CD4-positive, alpha-beta T cell treated with Interleukin-15 for 1 hour (primary cell): Measurements from ENCODE around the gene YBEY.
A peak's percentile ranks its signal among the peaks of the same experiment; 100 is the strongest.

ENCODE experiments used
- DNase-seq: peaks from one replicate; pipeline ENCODE4 v3.0.0-alpha.2; 2020

YBEY gene

DNA sequence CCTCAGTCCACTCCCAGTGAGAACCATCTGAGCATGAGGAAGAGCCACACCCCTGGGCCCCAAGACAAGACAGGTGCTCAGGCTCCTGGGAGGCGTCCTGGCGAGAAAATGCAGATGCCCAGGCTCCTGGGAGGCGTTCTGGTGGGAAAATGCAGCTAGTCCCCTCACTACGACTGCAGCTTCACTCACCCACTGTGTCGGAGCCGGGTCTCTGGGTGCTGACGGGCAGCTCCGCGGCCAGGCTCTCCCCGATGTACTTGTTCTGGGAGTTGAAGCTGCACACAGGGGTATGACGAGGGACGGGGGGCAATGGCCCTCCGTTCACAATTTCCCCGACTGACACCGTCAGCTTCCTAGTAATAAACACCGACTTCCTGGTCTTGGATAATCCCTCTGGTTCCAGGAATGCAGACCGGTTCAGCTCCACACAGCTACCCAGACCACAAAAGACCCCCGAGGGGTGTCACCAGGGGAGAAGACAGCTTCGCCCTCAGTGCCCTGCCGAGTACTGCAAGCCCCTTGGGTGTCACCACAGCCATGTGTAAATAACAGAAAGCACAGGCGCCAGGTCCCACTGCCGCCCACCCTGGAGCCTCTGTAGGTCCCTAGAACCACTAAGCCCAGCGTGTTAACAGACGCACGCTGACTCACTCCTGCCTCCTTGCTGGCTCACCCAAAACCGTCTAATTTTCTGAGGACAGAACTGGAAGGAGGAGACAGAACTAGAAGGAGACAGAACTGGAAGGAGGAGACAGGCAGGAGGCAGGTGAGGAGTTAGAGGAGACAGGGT is 20.2 kb upstream of the YBEY start:
- no peak for DNase-seq

DNA sequence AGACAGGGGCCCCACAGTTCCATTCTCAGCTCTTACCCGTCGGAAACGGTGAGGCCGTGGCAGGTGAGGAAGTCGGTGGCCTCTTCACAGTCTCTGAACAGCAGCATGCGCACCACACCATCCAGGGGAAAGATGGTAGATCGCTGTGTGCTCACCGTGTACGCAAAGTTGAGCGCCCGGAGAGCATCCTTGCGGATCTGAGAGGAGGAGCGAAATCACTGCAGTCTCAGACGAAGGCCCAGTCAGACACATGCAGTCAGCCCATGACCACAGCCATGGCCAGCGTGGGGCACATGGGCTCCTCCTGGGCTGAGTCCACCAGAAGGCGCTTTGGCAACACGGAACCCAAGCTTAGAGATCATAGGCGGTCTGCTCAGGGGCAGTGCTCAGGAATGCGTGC is 19.2 kb upstream of the YBEY start:
- no peak for DNase-seq

DNA sequence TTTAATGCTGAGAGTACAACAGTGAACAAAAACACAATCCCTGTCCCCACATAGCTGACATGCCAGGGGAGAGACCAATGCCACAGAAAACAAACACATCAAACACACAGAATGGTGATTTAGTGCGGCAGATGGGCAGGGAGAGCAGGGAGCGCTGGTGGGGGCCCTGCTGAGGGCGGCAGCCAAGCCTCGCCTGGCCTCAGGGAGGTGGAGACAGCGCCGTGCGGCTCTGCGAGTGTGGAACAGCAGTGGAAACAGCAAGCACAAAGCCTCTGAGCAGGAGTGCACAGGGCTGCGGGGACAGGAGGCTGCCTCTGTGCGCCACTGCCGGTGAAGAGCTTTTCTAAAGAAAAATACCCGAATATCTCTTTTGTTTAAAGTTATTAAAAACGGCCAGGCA is 17.8 kb upstream of the YBEY start:
- no peak for DNase-seq

DNA sequence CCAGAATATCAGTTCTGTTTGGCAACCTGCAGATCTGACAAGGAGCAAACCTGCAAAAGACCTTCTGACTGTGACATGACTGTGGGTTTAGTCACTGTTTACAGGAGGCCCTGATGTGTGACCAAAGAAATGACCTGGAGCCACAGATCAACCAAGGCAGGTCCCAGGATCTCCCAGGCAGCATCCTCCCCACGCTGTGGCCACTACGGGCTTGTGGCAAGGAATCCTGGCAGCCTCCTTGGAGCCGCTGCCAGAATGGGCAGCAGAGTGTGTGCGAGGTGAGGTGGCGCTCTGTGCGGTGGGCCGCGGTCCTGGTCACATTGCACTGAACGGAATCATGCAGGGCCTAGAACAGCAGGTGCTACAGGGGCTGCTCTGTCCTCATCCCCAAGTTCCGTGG is 16.7 kb upstream of the YBEY start:
- DNase-seq, result no peak

DNA sequence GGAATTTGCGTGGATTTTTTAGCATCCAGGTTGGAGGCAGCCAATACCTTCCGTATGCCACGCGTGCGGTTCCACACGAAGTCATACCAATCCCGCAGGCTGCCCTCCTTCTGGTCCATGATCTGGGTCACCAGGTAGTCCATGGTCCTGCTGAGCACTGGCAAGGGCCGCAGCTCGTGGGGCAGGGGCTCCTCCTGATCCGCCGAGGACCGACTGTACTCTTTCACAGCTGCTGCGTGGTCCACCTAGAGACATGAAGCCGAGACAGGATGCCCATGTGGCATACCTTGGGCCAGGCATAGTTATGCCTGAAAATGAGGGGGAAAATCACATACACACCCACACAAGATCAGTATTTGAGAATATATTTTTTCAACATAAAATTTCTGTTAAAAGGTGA is 12.8 kb upstream of the YBEY start:
- no peak for DNase-seq

DNA sequence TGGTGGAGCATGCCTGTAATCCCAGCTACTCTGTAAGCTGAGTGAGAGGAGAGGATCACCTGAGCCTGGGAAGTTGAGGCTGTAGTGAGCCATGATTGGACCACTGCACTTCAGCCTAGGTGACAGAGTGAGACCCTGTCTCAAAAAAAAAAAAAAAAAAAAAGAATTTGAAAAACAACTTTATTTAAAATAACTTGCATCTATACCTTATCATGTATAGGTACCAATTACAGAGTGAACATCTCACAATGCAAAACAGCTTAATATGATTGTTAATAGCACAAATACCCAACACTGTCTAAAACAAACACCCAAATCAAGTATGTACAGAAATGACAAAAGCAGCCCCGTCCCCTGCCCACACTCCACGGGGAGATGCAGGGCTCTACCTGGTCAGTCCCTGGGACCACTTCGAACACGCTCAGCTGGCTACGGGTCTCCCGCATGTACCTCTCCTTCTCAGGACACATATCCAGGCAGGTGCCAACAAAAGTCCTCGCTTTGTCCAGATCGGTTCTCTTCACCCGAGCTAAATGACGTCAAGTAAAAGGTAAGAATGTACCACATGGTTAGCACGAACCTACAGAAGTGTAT is 11.2 kb upstream of the YBEY start:
- DNase-seq, result no peak

DNA sequence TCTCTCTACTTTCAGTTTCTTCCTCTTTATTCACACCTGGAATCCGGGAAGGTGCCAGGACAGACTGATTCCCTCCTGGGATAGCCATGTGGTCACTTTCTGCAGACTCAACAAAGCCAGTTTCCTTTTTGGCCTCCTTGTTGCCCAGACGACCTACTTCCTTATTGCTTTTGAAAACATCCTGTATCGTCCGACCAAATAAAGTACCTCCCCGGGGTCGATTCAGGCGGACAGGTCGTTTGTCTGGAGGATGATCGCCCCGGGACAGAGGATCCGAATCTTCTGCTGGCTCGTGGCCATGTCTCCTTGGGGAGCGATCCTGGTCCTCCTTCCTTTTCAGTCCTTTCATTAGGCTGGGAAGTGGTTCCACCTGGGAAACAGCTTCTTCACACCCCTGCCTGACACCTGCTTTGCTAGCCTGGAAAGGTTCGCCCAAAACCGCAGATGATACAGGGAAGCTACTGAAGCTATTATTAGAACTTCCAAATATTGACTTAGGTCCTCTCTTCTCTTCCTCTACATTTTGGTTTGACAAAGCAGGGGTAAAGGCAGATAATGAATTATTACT is 2.0 kb upstream of the YBEY start:
- DNase-seq, result no peak

DNA sequence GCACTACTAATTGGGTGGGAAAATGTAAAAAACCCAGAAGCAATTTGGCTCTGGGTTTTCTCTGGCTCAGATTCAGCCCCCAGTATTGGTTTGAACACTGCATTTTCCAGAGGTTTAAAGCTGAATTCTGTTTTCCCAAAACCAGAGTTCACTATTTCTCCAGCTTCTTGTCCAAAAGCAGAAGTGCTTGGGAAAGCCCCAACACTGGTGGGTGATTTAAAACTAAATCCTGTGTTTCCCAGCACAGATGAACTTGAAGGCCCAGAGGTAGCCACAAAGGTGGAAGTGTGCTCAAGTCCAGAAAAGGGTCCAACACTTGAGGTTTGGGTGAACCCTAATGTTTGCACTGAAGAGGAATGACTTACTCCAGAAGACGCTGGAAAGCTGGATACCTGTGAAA is 1.4 kb upstream of the YBEY start:
- no peak for DNase-seq

DNA sequence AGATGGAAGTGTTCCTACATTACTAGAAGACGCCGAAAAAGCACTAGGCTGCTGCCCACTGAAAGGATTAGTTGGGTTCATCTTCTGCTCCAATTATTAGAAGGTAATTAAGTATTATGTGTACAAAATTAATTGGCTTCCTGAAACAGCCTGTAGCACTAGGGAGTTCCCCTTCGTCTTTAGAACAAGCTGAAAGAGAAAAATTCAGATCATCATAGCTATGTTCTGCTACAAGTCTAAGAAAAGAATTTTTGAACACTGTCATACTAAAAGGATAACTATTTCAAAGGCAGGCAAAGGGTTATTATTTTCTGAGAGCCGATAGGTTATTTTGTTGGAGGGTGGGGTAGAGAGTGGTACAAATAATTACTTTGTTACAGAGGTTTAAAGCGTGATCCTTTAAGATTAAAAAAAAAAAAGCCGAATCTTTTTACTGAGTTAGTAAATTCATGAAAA is 908 bp upstream of the YBEY start, which contains the start of gene MCM3AP:
MCM3AP (minus strand) TSS at position 406 of the 456 bp plus-strand sequence; CDS start at position 81, 325 bp downstream.
- no peak for DNase-seq

DNA sequence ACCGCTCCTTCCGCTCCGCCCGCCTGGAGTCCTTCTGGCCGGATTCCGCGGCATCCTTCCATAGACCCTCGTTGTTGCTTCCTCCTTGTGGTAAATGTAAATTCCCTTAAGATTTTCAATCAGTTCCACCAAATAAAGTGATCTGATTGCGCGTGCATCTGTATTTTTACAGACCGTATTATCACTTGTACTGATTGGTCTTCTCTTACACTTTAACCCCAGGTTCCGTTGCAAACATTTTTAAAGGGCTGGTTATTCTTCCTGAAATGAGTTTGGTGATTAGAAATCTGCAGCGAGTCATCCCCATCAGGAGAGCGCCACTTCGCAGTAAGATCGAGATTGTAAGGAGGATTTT is 483 bp downstream of the YBEY start:
- no peak for DNase-seq

DNA sequence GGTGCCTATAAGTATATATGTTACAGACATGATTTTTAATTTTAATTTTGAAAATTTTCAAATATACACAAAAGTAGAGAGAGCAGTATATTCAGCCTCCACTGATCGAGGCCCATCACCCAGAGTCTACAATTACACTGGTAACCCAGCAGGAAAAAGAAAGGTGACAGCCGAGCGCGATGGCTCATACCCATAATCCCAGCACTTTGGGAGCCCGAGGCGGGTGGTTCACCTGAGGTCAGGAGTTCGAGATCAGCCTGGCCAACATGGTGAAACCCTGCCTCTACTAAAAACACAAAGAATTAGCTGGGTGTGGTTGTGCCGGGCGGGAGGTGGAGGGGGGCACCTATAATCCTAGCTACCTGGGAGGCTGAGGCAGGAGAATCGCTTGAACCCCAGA is 1.4 kb downstream of the YBEY start:
- DNase-seq, result no peak

DNA sequence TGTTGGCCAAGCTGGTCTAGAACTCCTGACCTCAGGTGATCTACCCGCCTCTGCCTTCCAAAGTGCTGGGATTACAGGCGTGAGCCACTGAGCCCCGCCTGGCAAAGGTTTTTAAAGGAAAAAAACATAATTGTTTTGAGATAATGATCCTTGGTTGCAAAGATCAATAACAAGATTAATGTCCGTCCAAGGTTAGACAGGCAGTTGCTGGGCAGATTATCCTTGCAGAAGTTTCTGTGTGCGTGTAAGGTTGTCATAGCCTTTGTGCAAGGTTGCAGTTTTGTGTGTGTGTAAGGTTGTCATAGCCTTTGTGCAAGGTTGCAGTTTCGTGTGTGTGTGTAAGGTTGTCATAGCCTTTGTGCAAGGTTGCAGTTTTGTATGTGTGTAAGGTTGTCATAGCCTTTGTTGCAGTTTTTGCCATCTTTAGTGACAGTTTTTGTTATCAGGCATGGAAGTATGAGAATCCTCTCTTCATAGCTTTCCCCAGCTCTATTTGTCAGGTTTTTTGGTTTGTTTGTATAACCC is 3.6 kb downstream of the YBEY start:
- no peak for DNase-seq

DNA sequence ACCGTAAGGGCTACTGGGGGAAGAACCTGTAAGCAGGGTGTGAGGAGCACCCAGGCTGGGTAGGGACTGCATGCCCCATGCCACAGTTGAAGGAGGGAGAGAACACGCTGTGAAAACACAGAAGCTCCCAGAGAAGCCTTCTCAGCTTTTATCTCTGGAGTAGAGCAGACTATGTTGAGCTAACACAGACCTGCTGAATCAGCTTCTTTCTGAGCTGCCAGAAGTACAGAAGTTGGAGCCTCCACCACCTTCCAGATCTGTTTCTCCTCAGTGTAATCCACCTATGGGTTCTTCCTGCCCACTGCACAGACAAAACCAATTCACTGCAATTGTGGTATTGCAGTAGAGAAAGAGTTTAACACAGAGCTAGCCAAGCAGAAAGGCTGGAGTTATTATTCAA is 5.4 kb downstream of the YBEY start:
- no peak for DNase-seq

DNA sequence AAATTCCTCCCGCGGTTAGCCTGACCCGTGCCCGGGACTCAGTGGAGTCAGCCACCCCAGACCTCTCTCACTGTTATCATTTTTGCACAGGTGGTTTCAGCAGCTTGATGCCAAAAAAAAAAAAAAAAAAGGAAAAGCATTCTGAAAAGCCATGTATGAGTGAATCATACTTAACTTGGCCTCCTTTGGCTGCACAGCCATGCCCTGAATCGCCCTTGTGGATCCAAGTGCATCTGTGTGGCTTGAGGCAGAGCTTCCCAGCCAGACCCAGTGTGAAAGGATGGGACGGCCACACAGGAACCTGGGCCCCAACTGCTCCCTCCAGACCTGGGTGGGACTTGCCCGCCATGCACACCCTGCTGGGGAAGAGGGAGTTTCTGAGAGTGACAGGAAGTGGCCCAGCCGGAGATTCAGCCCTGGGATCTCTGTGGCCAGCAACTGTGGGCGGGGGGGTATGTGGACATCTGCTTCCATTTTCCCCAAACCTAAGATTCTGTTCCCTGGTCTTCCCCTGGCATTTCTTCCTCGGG is 8.6 kb downstream of the YBEY start:
- no peak for DNase-seq

DNA sequence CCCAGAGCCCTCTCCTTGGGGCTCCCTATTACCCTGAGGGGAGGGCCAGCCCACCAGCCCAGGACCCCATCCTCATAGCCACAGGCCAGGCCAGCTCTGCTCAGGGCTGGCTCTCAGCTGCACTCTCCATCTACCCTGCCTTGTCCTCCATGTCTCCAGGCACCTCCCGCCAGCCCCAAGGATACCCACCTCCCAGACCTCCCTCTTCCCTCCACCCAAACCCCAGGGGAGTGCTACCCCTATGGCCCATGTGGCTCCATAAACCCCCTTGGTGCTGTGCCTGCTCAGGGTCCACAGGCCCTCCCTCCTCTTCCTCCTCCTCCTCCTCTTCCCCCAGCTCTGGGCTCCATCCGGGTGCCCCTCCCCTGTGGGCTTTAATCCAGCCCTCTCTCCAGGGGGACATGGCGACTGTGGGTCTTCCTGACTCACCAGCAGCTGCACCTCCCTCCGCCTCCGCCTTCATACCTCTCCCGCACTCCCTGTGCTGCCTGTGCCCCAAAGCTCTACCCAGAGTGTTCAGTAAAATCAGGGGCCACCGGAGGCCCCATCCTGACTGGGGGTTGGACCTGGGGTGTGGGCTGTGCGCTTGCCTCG is 9.1 kb downstream of the YBEY start:
- no peak for DNase-seq

DNA sequence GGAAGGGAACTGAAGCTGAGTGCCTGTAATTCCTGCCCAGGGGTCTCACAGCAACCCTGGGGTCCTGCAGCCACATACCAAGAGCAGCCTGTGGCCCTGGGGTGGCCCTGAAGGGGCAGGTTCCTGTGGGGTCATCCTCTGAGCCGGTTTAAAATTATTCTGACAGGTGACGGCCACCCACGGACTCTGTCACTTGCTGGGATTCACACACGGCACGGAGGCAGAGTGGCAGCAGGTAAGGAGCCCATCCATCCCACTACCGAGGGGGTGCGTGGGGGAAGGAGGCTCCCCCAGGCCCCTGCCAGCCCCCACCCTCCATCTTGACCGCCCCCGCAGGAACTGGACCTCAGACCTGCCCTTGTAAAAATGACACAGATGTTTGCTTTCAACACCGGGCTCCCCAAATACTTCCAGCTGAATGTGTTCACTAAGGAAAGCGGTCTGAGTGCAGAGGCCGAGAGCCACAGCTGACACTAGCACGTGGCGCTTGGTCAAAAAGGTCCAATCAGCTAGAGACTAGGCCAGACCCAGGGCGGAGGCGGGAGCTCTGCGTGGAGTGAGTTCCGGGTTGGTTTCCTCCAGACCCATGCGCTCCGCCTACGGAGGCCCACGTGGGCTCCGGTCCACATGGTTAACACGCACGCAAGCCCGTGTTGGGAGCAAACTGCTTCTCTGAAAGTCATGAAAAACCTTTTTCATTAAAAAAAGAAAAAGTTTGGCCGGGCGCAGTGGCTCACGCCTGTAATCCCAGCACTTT is 10.0 kb downstream of the YBEY start:
- peak; percentile 67 for DNase-seq

DNA sequence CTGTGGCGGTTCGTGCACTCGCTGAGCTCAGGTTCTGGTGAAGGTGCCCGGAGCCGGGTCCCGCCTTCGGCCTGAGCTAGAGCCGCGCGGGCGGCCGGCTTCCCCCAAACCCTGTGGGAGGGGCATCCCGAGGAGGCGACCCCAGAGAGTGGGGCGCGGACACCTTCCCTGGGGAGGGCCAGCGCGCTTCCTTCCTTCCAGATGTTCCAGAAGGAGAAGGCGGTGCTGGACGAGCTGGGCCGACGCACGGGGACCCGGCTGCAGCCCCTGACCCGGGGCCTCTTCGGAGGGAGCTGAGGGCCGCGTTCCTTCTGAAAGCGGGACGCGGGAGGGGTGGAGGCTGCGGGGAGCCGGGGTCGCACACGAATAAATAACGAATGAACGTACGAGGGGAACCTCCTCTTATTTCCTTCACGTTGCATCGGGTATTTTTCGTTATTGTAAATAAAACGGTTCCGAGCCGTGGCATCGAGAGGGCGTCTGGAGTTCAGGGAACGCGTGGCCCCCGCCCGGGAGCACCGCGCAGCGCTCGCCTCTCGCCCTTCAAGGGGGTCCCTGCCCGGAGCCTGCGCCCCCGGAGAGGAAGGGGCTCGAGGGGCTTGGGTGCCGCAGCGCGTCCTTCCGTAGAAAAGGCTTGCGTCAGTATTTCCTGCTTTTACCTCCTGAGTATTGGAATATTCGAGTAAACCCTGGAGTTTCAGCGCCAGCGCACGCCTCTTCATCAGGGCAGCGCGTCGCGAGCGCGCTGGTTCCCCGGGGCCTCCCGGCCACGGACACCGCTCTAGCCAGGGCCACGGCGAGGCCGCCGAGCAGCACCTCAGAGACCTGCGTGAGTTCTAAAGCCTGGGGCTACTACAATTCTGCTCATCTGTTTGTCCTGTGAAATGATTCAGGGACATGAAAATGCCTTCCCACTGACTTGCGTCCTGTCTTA is 11.5 kb downstream of the YBEY start:
- no peak for DNase-seq

DNA sequence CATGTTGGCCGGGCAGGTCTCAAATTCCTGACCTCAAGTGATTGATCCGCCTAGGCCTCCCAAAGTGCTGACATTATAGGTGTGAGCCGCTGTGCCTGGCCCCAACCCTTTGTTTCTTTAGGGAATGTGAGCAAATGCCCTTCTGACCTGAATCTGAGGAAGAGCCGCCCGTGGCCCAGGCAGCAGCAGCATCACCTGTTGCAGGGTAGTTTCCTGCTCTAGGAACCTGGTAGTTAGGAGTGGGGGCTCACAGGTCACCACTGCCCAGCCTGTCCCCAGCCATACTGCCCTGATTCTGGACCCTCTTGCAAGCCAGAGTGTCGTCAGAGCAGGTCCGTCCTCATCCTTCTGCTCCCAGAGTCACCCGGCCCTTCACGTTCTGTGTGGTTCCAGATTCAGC is 13.0 kb downstream of the YBEY start:
- DNase-seq, result no peak

DNA sequence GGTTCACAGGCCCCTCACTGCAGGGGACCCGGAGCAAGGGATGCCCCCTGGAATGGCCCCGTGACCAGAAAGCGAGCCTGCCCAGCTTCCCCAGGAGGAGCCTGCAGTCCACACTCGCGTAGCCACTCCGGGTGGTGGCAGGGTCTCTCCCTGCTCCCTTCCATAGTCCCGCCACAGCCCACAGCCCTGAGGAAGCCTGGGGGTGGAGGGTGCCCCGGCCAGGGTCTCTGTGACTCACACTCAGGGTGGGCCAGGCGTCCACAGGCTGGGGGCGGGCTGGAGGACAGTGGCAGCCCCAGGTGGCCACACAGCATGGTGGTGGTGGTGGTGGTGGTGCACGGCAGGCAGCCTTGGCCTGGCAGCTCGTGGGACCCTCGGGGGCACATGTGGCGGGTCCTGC is 15.6 kb downstream of the YBEY start:
- DNase-seq, result no peak

DNA sequence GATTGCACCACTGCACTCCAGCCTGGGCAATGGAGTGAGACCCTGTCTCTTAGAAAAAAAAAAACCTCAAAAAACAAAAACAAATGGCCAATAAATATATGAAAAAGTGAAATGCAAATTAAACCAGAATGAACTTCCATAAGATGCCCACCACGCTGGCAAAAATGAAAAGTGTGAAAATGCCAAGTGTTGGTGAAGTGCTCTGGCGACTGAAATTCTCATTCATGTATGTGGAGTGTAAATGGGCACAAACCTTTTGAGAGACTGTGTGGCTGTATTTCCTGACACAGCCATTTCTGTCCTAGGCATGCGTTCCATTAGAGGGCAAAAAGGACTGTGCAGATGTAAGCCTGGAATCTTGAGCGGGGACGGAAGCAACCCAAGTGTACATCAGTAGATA is 18.3 kb downstream of the YBEY start:
- no peak for DNase-seq

DNA sequence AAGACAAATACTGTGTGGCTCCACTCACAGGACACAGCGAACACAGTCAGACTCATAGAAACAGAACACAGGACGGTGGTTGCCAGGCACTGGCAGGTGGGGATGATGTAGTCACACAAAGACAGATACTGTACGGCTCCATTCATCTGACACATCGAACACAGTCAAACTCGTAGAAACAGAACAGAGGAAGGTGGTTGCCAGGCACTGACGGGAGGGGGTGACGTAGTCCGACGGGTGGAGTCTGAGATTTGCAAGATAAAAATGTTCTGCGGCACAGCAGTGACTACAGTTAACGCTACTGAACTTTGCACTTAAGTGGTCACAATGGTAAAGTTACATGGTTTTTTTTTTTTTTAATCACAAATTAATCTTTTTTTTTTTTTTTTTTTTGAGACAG is 18.8 kb downstream of the YBEY start:
- peak; percentile 27 for DNase-seq

DNA sequence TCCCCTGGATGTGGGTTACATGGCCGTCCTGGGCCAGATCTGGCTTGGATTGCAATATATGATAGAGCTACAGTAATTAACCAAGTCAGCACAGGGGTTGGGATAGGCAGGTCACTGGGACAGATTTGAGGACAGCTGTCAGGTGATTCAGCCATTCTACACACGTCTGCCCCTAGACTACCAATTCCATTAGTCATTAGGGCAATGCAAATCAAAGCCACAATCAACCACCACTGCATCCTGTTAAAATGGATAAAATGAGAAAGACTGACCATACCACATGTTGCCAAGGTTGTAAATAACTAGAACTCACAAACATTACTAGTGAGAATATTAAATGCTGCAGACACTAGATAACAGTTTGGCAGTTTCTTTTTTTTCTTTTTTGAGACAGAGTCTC is 21.5 kb downstream of the YBEY start:
- DNase-seq, result no peak
